Stimulated activated memory B cell treated with anti-CD40 and anti-IgM and Interleukin-4, amounts not matched to agents 10 μg/mL and 1 μg/mL and 100 μg/mL, for 72 hours (primary cell): ENCODE measurements around the gene RHO.
A peak's percentile ranks its signal among the peaks of the same experiment; 100 is the strongest.
"Not testable (repeated sequence)": the region's sequence is repeated elsewhere in the genome, so short reads cannot be mapped to it uniquely, and the experiment has no call there.

Experiments
- ATAC-seq: fragments of 150-1000 bp; cut with Tn5 transposase; 2 replicates; pipeline ENCODE4 v1.10.0; 2021
- H3K27ac Mint-ChIP-seq: one replicate; pipeline ENCODE4 v1.8.0; 2022; ENCODE audit warnings: mild to moderate bottlenecking, mixed read lengths
- H3K27me3 Mint-ChIP-seq: one replicate; pipeline ENCODE4 v1.8.0; 2022; ENCODE audit warnings: mixed read lengths
- H3K36me3 Mint-ChIP-seq: one replicate; pipeline ENCODE4 v1.8.0; 2022; ENCODE audit warnings: mixed read lengths
- H3K4me1 Mint-ChIP-seq: one replicate; pipeline ENCODE4 v1.8.0; 2022; ENCODE audit warnings: mixed read lengths
- H3K4me3 Mint-ChIP-seq: one replicate; pipeline ENCODE4 v1.8.0; 2022; ENCODE audit warnings: mild to moderate bottlenecking, moderate library complexity, mixed read lengths
- H3K9me3 Mint-ChIP-seq: one replicate; pipeline ENCODE4 v1.8.0; 2022; ENCODE audit warnings: mixed read lengths

The RHO gene

DNA sequence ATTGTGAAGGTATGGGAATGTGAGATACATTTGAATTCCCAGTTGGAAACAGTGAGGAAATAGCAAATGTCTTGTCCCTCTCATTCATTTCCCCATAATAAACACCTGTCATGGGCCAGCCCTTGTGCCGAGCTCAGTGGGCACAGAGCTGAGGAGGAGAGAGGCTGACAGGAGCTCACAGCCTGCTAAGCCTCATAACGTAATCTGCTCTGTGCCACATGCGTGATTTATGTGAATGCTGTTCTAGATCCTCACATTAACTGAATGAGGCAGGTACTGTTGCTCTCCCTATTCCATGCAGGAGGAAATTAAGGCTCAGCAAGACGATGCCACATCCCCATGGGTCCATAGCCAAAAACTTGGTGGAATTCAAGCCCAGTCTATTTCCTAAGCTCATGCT, 35.2 kb upstream of the RHO start:
- no peak overlapping the region for H3K27ac Mint-ChIP-seq
- H3K27me3 Mint-ChIP-seq = no peaks in the 10 kb centered on the region
- peaks cover 11% of the 10 kb centered on the region for H3K36me3 Mint-ChIP-seq
- peaks cover 6% of the 10 kb centered on the region for H3K4me1 Mint-ChIP-seq
- ATAC-seq = no peak
- no peaks in the 10 kb centered on the region for H3K9me3 Mint-ChIP-seq
- no peak overlapping the region for H3K4me3 Mint-ChIP-seq

DNA sequence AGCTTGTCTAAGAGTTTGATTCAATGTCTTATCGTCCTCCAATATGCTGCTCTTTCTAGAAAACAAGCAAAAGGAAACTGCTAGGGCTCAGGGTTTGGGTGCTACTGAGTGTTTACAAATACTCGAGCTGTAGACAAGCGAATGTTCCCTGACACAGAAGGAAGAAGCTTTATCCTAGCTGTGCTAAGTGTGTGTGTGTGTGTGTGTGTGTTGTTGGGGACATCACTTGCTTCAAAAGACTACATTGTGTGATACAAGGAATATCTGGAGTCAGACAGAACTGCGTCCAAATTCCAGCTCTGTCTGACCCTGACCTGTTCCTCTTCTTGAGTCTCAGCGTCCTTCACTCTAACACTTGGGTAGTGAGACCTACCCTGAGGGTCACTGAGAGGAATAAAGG, 33.9 kb upstream of the RHO start:
- H3K27ac Mint-ChIP-seq, H3K4me3 Mint-ChIP-seq, H3K4me1 Mint-ChIP-seq, ATAC-seq, H3K27me3 Mint-ChIP-seq, H3K9me3 Mint-ChIP-seq: not testable (repeated sequence)
- peaks cover 11% of the 10 kb centered on the region for H3K36me3 Mint-ChIP-seq

DNA sequence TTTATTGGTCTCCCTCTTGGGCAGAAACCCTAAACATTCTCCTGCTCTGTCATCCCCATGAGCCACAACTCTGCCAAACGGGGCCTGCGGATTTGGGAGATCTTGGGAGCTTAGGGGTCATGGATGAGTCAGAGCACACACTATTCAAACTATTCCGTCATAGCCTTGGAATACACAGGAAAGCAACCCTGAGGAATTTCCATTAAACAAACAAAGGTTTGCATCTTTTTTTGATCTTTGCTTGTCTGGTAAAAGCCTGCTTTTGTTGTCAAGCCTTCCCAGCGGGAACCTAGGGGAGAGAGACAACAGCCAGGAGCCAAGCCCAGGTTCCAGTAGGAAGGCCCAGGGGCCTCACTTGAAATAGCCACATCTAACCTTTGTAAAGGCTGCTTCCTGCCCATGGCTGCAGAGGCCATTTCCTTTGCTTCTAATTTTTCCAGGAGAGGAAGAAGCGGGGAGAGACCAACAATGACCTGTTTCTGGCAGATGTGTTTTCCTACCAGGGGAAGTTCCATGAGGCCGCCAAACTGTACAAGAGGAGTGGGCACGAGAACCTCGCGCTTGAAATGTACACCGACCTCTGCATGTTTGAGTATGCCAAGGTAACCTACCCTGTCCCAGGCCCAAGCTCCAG, 33.3 kb upstream of the RHO start:
- H3K27me3 Mint-ChIP-seq, H3K4me1 Mint-ChIP-seq, ATAC-seq, H3K4me3 Mint-ChIP-seq, H3K27ac Mint-ChIP-seq, H3K9me3 Mint-ChIP-seq: not testable (repeated sequence)
- H3K36me3 Mint-ChIP-seq = peaks cover 11% of the 10 kb centered on the region

DNA sequence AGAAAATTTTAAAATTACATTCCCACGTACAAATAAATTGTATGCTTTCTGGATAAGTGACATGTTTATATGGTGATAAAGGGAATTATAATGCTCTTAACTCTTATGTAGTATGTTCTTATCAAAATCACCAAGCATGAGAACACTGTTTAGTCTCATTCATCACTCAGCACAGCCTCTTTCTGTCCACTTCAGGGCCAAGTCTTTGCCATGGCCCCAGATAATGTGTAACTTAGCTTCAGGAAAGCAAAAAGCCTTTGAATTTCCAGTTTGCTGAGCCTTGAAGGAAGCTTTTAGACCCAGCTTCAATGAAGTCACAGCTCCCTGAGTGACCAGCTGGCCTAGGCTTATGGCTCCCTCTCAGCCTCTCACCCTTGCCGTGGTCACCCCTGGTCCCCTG, 30.6 kb upstream of the RHO start:
- not testable (repeated sequence) for H3K4me3 Mint-ChIP-seq, H3K9me3 Mint-ChIP-seq, ATAC-seq, H3K27ac Mint-ChIP-seq, H3K27me3 Mint-ChIP-seq, H3K4me1 Mint-ChIP-seq
- H3K36me3 Mint-ChIP-seq = peaks cover 18% of the 10 kb centered on the region

DNA sequence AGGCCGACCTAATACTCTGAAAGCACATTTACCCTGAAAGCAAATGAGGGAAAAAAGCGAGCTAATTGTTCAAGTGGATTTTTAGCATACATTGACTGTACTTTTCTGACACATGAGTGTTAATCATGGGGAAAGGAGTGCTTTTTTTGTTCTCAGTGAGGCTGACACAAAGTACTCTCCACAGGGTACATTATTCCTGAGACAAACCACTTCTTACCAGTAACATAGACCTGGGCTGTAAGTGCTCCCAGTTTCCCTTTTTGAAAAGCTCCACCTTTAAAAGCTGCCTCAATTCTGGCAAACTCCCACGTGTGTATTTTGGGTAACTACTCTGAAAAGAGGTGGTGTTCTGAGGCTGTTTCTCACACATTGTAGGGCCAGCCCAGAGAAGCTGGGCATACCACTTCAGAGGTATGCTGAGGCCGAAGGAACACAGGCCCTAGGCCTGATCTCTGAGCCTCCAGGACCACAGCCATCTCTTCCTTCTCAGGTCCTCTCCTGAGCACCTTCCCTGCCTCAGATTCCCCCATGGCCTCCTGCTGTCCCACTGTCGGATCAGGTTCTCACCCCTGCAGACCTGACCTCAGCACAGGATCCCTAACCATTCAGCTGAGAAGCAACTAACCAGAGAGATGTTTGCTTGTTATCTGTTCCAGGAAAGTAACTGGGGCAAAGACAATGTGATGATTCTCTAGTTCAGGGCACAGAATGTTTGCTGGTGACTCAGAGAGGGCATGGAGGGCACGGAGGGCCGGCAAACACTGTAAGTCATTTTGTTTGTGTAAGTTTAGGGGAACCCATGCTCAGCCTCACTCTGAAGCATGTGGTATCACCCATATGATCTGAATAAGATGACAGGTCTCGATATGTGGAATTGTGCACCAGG, 29.6 kb upstream of the RHO start:
- not testable (repeated sequence) for H3K27me3 Mint-ChIP-seq, ATAC-seq, H3K4me1 Mint-ChIP-seq, H3K27ac Mint-ChIP-seq, H3K9me3 Mint-ChIP-seq, H3K4me3 Mint-ChIP-seq
- peaks cover 18% of the 10 kb centered on the region for H3K36me3 Mint-ChIP-seq

DNA sequence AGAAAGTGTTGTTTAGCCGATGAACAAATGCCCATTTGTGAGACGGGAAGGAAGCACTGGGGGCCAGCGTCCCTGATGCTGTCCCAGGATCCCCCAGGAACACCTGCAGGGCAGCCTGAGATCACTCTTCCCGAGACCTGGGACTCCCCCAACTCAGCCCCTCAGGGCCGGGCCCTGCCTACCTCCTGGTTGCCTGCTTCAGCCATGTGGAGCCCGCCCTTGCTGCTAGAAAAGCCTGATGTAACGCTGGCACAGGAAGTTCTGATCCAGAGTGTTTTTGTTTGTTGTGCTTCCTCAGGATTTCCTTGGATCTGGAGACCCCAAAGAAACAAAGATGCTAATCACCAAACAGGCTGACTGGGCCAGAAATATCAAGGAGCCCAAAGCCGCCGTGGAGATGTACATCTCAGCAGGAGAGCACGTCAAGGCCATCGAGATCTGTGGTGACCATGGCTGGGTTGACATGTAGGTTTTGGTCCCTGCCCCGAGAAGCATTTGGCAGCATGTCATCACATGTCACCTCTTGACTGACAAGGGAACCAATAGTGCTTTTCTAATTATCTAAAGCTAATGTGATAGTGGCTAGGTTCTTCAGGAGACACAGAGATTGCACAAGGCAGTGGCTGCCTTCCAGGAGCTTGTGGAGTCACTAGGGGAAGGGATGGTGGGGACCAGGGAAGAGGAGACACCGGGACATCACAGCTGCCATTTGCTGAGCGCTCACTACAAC, 28.7 kb upstream of the RHO start:
- H3K4me1 Mint-ChIP-seq, H3K4me3 Mint-ChIP-seq, H3K27ac Mint-ChIP-seq, H3K27me3 Mint-ChIP-seq, ATAC-seq, H3K9me3 Mint-ChIP-seq: not testable (repeated sequence)
- peaks cover 12% of the 10 kb centered on the region for H3K36me3 Mint-ChIP-seq

DNA sequence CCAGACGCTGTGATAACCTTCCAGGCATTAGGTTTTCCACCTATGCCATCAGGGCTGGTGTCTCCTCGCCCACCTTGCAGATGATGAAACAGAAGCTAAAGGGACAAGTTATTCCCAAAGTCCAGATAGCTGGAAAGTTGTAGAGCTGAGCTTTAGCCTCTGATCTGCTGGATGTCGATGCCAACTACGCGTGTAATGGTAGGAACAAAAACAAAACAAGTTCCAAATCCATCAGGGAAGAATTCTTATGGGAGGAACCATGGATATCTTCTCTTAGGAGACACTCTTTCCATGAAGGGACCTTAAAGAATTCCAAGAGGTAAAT, 28.1 kb upstream of the RHO start:
- H3K27ac Mint-ChIP-seq = no peak overlapping the region
- H3K4me1 Mint-ChIP-seq = no peaks in the 10 kb centered on the region
- no peaks in the 10 kb centered on the region for H3K9me3 Mint-ChIP-seq
- H3K27me3 Mint-ChIP-seq = no peaks in the 10 kb centered on the region
- no peak overlapping the region for H3K4me3 Mint-ChIP-seq
- no peak for ATAC-seq
- H3K36me3 Mint-ChIP-seq = peaks cover 12% of the 10 kb centered on the region

DNA sequence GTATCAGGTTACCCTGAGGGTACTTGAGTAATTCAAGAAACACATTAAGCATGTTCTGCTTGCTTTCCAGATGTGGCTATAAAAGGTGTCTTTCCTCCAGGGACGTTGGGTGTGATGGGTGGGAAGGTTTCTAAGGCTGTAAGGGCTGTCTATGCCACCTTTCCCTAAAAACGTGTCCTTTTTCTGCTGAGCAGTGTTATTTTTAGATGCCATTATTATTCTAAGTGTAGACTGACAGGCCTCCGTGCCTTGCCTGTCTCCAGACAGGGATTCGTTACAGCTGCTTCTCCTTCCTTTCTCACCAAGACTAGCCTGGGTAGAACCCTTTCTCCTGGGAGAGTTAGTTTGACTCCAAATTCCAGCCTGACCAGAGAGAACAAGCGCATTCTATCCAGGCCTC, 26.8 kb upstream of the RHO start:
- H3K9me3 Mint-ChIP-seq = no peaks in the 10 kb centered on the region
- no peak for ATAC-seq
- H3K36me3 Mint-ChIP-seq = peaks cover 12% of the 10 kb centered on the region
- H3K4me3 Mint-ChIP-seq = no peak overlapping the region
- no peak overlapping the region for H3K27ac Mint-ChIP-seq
- no peaks in the 10 kb centered on the region for H3K4me1 Mint-ChIP-seq
- no peaks in the 10 kb centered on the region for H3K27me3 Mint-ChIP-seq

DNA sequence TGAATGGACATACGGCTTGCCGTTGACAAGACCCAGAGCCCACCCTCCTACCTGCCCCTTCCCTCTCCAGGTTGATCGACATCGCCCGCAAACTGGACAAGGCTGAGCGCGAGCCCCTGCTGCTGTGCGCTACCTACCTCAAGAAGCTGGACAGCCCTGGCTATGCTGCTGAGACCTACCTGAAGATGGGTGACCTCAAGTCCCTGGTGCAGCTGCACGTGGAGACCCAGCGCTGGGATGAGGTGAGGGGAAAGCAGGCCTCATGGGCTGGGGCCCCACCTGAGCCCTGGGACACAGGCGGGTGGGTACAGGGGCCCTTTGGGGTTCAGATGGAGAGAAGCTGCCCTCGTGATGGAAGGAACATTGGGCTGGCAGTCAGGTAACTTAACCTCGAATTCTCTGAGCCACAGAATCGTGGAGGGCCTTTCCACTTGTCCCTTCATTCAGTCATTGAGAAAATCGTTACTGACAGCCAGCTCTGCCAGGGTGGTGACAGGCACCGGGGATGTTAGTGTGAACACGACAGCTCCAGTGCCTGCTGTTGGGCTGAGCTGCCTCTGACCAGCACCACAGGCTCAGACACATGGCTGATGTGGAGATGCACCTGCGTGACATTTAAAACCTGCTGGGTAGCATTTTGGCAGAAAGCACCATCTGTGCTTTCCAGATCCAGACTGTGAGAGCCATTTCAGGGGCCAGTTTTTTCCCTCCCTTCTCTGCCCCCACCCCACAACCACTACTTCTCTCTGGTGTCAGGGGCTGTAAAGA, 25.6 kb upstream of the RHO start:
- Mint-ChIP-seq H3K4me3 (no peak overlapping the region), H3K36me3 (peaks cover 12% of the 10 kb centered on the region), H3K9me3 (no peaks in the 10 kb centered on the region), H3K27me3 (no peaks in the 10 kb centered on the region), H3K4me1 (no peaks in the 10 kb centered on the region), H3K27ac (no peak overlapping the region)
- ATAC-seq = peak; percentile 9

DNA sequence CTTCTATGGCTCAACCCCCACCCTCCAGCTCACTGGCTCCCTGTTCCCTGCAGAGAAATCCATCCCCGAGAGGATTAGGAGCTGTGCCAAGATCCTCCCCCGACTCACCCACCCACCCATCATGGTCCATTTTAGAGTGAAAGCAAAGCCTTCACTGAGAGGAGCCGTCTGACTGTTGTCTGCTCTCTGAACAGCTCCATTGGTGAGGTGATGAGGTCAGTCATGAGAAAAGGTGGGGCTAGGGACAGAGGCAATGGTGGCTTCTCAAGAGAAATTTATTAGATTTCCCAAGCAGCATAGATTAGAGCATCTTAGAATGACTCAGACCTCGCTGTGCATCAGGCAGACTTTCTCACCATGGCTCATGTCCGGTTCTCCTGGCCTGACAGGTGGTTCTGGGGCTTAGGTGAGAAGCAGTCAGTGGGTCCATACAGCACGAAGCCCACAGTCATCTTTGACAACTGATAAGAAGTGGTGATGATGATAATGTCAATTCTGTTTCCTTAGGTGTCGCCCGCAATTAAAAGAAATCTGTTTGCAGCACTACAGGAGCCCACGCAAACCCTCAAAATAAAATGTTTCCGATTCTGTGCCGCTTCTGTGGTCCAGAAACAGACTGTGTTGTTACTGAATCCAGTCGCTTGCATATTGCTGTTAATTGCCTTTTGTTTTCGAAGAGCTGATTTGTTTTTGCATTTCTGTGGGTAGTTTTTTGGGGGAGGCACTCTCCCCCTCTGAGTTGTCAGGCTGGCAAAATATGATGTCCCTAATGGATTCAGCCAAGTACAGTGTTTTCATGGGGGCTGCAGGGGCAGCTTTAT, 24.8 kb upstream of the RHO start:
- Mint-ChIP-seq H3K4me1 (no peaks in the 10 kb centered on the region), H3K36me3 (peaks cover 16% of the 10 kb centered on the region), H3K9me3 (no peaks in the 10 kb centered on the region), H3K27ac (no peak overlapping the region), H3K4me3 (no peak overlapping the region), H3K27me3 (no peaks in the 10 kb centered on the region)
- ATAC-seq = no peak

DNA sequence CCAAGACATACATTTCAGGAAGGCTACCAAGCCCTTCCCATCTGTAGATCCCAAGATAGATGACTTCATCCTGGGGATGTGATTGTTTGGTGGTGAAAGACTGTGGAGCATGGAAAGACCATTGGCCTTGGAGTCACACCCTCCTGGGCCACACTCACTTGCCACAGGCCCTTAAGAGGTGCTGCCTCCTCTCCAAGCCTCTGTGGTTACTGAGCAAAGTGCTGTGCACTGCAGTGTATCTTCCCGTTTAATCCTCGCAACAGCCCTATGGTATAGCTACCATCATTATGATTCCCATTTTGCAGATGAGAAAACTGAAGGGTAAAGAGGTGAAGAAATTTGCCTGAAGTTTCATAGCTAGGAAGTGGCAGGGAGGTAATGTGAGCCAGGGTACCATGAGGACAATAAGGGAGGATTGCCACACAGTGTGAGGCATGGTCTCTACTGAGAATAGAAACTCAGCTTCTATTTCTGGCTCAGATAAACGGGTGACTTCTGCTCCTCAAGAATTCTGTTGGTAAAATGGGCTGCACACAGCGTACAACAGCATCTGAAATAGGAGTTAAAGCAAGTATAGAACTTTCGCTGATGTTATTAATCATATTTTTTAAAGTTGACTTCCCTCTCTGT, 23.9 kb upstream of the RHO start:
- no peaks in the 10 kb centered on the region for H3K27me3 Mint-ChIP-seq
- no peaks in the 10 kb centered on the region for H3K9me3 Mint-ChIP-seq
- ATAC-seq = no peak
- H3K36me3 Mint-ChIP-seq = peaks cover 18% of the 10 kb centered on the region
- no peak overlapping the region for H3K27ac Mint-ChIP-seq
- H3K4me1 Mint-ChIP-seq = no peaks in the 10 kb centered on the region
- no peak overlapping the region for H3K4me3 Mint-ChIP-seq

DNA sequence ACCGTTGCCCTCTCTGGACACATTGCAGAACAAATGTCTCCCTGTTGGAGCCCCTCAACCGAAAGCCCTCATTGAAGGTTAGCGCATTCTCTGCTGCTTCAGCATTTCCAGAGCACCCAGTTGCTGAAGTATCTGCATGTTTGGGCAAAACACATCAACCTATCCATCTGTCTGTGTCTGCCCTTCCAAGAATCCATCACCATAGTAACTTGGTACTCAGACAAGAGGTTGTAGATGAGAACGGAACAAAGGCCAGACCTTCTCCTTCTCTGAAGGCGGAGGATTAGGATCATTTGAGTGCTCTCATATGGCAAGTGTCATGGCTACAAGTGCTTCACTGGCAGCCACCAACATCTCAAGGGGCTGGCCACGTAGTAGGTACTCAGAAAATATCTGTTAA, 23.1 kb upstream of the RHO start:
- Mint-ChIP-seq H3K4me1 (no peaks in the 10 kb centered on the region), H3K9me3 (no peaks in the 10 kb centered on the region), H3K27me3 (no peaks in the 10 kb centered on the region), H3K4me3 (no peak overlapping the region), H3K36me3 (peaks cover 16% of the 10 kb centered on the region), H3K27ac (no peak overlapping the region)
- no peak for ATAC-seq

DNA sequence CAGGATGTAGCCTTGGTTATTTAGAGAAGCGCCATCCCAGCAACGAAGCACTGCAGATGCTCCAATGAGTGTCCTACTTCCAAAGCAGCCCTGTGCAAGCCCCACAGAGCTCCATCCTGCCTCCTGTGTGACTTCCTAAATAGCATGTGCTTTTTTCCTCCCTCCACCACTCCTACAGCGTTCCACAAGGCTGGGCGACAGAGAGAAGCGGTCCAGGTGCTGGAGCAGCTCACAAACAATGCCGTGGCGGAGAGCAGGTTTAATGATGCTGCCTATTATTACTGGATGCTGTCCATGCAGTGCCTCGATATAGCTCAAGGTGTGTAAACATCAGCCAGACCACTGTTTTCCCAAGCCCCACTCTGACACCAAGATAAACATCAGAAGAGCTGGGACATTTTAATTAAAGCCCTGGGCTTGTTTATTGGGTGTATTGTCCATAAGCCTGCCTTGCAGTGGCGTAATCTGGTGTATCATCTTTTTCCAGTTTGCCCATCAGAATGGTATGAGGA, 22.2 kb upstream of the RHO start:
- H3K36me3 Mint-ChIP-seq = peaks cover 12% of the 10 kb centered on the region
- H3K27ac Mint-ChIP-seq = no peak overlapping the region
- no peaks in the 10 kb centered on the region for H3K9me3 Mint-ChIP-seq
- no peaks in the 10 kb centered on the region for H3K27me3 Mint-ChIP-seq
- no peak overlapping the region for H3K4me3 Mint-ChIP-seq
- no peak for ATAC-seq
- no peaks in the 10 kb centered on the region for H3K4me1 Mint-ChIP-seq

DNA sequence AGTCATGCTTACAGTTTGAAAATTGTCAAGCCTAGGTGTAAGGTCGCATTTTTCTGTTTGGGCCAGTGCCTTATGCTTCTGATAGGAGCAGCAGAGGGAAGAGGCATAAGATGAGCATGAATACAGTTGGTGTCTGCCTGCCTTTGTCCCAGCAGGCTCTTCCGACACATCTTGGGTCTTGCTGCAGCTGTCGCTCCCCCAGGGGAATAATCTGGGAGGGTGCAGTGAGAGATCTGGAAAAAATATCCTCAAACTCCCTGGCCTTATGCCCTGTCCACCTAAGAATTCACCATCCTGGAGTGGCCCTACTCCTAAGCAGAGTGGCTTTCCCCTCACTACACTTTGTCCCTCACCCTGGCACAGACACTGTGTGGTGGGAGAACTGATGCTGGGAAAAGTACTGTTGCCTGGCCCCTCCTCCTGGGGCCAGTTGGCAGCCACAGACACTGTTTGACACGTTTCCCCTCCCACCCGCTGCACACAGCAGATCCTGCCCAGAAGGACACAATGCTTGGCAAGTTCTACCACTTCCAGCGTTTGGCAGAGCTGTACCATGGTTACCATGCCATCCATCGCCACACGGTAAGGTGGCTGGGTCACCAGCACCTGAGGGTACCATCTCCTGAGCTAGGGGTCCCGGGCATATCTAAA, 21.1 kb upstream of the RHO start:
- H3K27me3 Mint-ChIP-seq = no peaks in the 10 kb centered on the region
- H3K27ac Mint-ChIP-seq = no peak overlapping the region
- no peak overlapping the region for H3K4me3 Mint-ChIP-seq
- no peak for ATAC-seq
- H3K9me3 Mint-ChIP-seq = no peaks in the 10 kb centered on the region
- no peaks in the 10 kb centered on the region for H3K4me1 Mint-ChIP-seq
- H3K36me3 Mint-ChIP-seq = peaks cover 14% of the 10 kb centered on the region
